Esophagus muscularis mucosa (tissue), 4 donors: ENCODE data around the gene PTX4. TPM values are rescaled to one million over a fixed set of nuclear protein-coding genes. Genes with fewer than 3 reads are reported as not detected.
"Not testable (repeated sequence)": the region's sequence is repeated elsewhere in the genome, so short reads cannot be mapped to it uniquely, and the experiment has no call there.

Source experiments
- DNase-seq: peaks from one replicate; pipeline ENCODE4 v3.0.0-alpha.2; 2017; ENCODE audit errors: extremely low spot score
- H3K27ac ChIP-seq, 4 donors: fragments of 200-600 bp; sonication (generic); replicated peaks in 1 of 4; 1 replicate in 3 of 4; 2 replicates in 1 of 4; pipeline ENCODE4 v1.5.1; 2016 to 2019; ENCODE audit warnings: mild to moderate bottlenecking in 1 of 4
- H3K27me3 ChIP-seq, 4 donors: fragments of 200-600 bp; sonication (generic); one replicate each; pipeline versions ENCODE4 v1.5.1 to v1.6.0; 2016 to 2019
- H3K36me3 ChIP-seq, 4 donors: fragments of 200-600 bp; sonication (generic); one replicate each; pipeline ENCODE4 v1.5.1; 2016 to 2019
- H3K4me1 ChIP-seq, 4 donors: fragments of 200-600 bp; sonication (generic); one replicate each; pipeline ENCODE4 v1.5.1; 2016 to 2019
- H3K4me3 ChIP-seq, 4 donors: fragments of 200-600 bp; sonication (generic); 1 replicate in 2 of 4; 2 replicates in 2 of 4; pipeline ENCODE4 v1.5.1; 2016 to 2019; ENCODE audit warnings: mild to moderate bottlenecking in 4 of 4, moderate library complexity in 1 of 4
- H3K9me3 ChIP-seq, 4 donors: fragments of 200-600 bp; sonication (generic); 1 replicate in 3 of 4; 2 replicates in 1 of 4; pipeline ENCODE4 v1.5.1; 2016 to 2019
- CTCF ChIP-seq, 3 experiments: fragments of 200-600 bp in 2 of 3; fragments of 450-650 bp in 1 of 3; sonication (generic) in 2 of 3; IDR thresholded peaks; one replicate each; pipeline ENCODE4 v1.5.1; 2017 to 2019; ENCODE audit warnings: antibody characterized with exemption in 3 of 3, mild to moderate bottlenecking in 2 of 3, moderate library complexity in 1 of 3
- EP300 ChIP-seq: sonication (generic); formaldehyde crosslinking; IDR thresholded peaks from one replicate; pipeline ENCODE4 v1.6.1; 2017; ENCODE audit warnings: antibody characterized with exemption
- POLR2A ChIP-seq: fragments of 450-650 bp; IDR thresholded peaks from one replicate; pipeline ENCODE4 v1.6.1; 2017; ENCODE audit warnings: antibody characterized with exemption, moderate library complexity, mild to moderate bottlenecking, low read depth
- POLR2AphosphoS5 ChIP-seq, 2 donors: sonication (generic); formaldehyde crosslinking; IDR thresholded peaks; one replicate each; pipeline ENCODE4 v1.6.1; 2017; ENCODE audit warnings: antibody characterized with exemption in 2 of 2
- WGBS: methylation state at CpG from one replicate; pipeline ENCODE4 v1.1.5; 2018; 5-methylcytosine and 5-hydroxymethylcytosine counted together
- intact Hi-C: fragments of 100-400 bp; cut with DNase I; formaldehyde crosslinking; loops from one replicate; pipeline ENCODE4 v1.15.1; 2023
- total RNA-seq, 4 donors: library from RNA; depleted of rRNA; stranded (reverse); fragments of >200 nt; gene quantifications; one replicate each; pipeline versions ENCODE4 v1.1.0 to v1.2.1, GENCODE V29; 2016

The PTX4 gene
- total RNA-seq, 4 donors from 2014 or later = 0.39 to 0.75 (median 0.66) TPM; not detected in 1

GRCh38 chr16:1485847-1486496 lies 2.8 kb downstream of the PTX4 start:
- no peak overlapping the region for H3K4me3 ChIP-seq
- peaks cover 0 to 8% (median 0%) of the 10 kb centered on the region in 4 donors for H3K27me3 ChIP-seq
- no peaks in the 10 kb centered on the region for H3K4me1 ChIP-seq
- H3K27ac ChIP-seq = no peak overlapping the region
- no peaks in the 10 kb centered on the region for H3K9me3 ChIP-seq
- 95% methylated on average over 32 of the region's 40 CpGs for WGBS
- no peak for TF ChIP-seq POLR2A
- TF ChIP-seq CTCF (IDR thresholded peaks at IDR 0.05) = no peak
- TF ChIP-seq EP300 = no peak
- no peak for TF ChIP-seq POLR2AphosphoS5 (IDR thresholded peaks at IDR 0.05)
- intact Hi-C loops = no loop called here
- H3K36me3 ChIP-seq = no peaks in the 10 kb centered on the region
- no peak for DNase-seq

DNA sequence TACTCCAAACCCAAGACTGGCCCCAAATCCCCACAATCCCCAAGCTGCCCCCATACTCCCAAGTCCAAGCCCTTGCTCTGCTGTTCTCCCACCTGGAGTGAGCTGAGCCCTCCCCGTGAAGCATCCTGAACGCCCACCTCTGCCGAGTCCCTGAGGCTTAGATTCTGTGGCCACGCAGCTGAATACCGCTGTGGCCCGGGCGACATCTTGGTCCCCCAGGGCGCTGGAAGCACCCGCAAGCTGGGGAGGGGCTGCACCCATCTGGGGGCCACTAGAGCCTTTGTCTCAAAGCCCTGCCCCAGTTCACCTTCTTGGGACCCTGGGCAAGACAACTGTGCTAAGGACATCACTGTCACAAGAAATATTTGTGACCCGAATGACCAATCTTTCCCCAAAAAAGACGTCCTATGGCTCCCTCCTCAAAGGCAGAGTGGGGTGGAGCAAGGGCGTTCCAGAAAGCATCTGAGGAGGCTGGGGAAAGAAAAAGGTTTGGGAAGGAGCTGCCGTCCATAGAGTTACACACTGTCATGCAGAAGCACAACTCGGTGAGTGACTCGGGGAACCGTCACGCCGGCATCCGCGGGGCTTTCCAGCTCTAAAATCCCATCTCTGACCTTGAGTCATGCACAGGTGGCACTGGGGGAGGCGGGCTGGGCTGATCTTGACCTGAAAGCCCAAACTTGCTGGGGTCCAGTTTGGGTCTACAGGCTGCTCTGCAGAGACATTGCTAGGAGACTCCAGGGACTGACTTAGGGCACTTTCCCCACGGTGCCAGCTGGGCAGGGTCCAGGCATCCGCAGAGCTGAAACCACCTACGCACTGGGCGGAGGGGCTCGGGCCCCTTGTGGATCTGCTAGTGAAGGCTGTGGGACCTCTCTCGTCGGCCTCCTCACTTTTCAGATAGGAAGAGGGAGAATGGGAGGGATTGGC lies 6.6 kb downstream of the PTX4 start:
- WGBS = 79% methylated on average over 25 of the region's 28 CpGs
- TF ChIP-seq CTCF (IDR thresholded peaks at IDR 0.05) (no peak), EP300 (no peak), POLR2A (no peak), POLR2AphosphoS5 (IDR thresholded peaks at IDR 0.05) (no peak)
- intact Hi-C loops = no loop called here

DNA sequence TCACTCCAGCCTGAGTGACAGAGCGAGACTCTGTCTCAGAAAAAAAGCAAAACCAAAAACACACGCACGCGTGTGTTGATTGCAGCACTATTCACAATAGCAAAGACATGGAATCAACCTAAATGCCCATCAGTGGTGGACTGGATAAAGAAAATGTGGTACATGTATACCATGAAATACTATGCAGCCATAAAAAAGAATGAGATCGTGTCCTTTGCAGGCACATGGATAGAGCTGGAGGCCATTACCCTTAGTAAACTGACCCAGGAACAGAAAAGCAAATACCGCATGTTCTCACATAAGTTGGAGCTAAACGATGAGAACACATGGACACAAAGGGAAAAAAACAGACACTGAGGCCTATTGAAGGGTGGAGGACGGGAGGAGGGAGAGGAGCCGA lies 9.8 kb downstream of the PTX4 start:
- intact Hi-C loops, H3K27ac ChIP-seq, H3K9me3 ChIP-seq, H3K4me3 ChIP-seq, H3K36me3 ChIP-seq, DNase-seq: not testable (repeated sequence)
- Histone ChIP-seq H3K27me3 (peaks cover 0 to 14% (median 0%) of the 10 kb centered on the region in 4 donors), H3K4me1 (peaks cover 12 to 16% (median 13%) of the 10 kb centered on the region in 4 donors)
- 91% methylated on average over 9 of the region's 9 CpGs for WGBS

More for the DNA sequence above, 6.6 kb downstream of the PTX4 start:
- Histone ChIP-seq H3K9me3 (no peaks in the 10 kb centered on the region), H3K27me3 (peaks cover 0 to 14% (median 0%) of the 10 kb centered on the region in 4 donors), H3K27ac (no peak overlapping the region), H3K4me3 (no peak overlapping the region), H3K4me1 (no peaks in the 10 kb centered on the region), H3K36me3 (no peaks in the 10 kb centered on the region)
- no peak for DNase-seq

GRCh38 chr16:1477033-1477432 lies 11.7 kb downstream of the PTX4 start:
- DNase-seq = no peak
- no peak for TF ChIP-seq POLR2AphosphoS5 (IDR thresholded peaks at IDR 0.05)
- TF ChIP-seq EP300 = no peak
- no peak for TF ChIP-seq POLR2A
- TF ChIP-seq CTCF (IDR thresholded peaks at IDR 0.05) = no peak
- intact Hi-C loops = no loop called here
- Histone ChIP-seq H3K27ac (no peak overlapping the region), H3K9me3 (no peaks in the 10 kb centered on the region), H3K36me3 (no peaks in the 10 kb centered on the region), H3K27me3 (peaks cover 0 to 14% (median 0%) of the 10 kb centered on the region in 4 donors), H3K4me1 (peaks cover 24 to 33% (median 26%) of the 10 kb centered on the region in 4 donors), H3K4me3 (no peak overlapping the region)
- WGBS = 85% methylated on average over 6 of the region's 10 CpGs

DNA sequence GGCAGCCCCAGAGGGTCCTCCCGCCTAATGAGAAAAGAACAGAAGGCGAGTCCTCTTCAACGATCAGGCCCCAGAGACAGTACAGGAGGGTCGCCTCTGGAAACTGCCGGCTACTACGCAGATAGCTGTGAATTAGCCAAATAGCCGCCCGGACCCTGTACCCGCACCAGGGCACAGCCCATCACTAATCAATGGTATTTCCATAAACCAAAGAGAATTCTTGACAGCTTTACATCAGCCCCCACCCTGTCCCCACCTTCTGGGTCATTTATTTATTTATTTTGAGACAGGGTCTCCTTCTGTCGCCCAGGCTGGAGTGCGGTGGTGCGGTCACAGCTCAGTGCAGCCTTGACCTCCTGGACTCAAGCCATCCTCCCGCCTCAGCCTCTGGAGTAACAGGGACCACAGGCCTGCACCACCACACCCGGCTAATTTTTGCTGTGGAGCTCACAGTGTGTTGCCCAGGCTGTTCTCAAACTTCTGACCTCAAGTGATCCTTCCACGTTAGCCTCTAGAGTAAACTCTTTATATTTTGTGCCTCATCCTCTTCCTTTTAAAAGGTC lies 13.1 kb downstream of the PTX4 start:
- intact Hi-C loops = no loop called here
- no peak for DNase-seq
- peak overlapping the region; percentile 75 to 96 (median 94) for H3K4me3 ChIP-seq
- H3K27ac ChIP-seq = peak overlapping the region; percentile 84 to 96 (median 92)
- no peaks in the 10 kb centered on the region for H3K36me3 ChIP-seq
- H3K9me3 ChIP-seq = no peaks in the 10 kb centered on the region
- H3K27me3 ChIP-seq = peaks cover 0 to 2% (median 0%) of the 10 kb centered on the region in 4 donors
- no peak for TF ChIP-seq CTCF (IDR thresholded peaks at IDR 0.05)
- no peak for TF ChIP-seq POLR2AphosphoS5 (IDR thresholded peaks at IDR 0.05)
- TF ChIP-seq POLR2A = no peak
- no peak for TF ChIP-seq EP300
- H3K4me1 ChIP-seq = peaks cover 24 to 47% (median 40%) of the 10 kb centered on the region in 4 donors
- WGBS = 74% methylated on average over 14 of the region's 15 CpGs
